Activated CD4-positive, alpha-beta T cell treated with anti-CD3 and anti-CD28 coated beads, Interleukin-2, amount 10 ng/mL, durations not matched to agents 24 days and 14 days (primary cell): ENCODE data around the gene CPXCR1. TPM values are rescaled to one million over a fixed set of nuclear protein-coding genes. Genes with fewer than 3 reads are reported as not detected.
"Not testable (repeated sequence)": the region's sequence is repeated elsewhere in the genome, so short reads cannot be mapped to it uniquely, and the experiment has no call there.

Experiments
- DNase-seq: peaks from one replicate; pipeline ENCODE4 v3.0.0; 2022
- H3K27ac Mint-ChIP-seq: one replicate; pipeline ENCODE4 v1.8.0; 2022; ENCODE audit warnings: mild to moderate bottlenecking, mixed read lengths
- H3K27me3 Mint-ChIP-seq: one replicate; pipeline ENCODE4 v1.8.0; 2022; ENCODE audit warnings: mixed read lengths
- H3K36me3 Mint-ChIP-seq: one replicate; pipeline ENCODE4 v1.8.0; 2022; ENCODE audit warnings: low read depth, mild to moderate bottlenecking, mixed read lengths
- H3K4me1 Mint-ChIP-seq: one replicate; pipeline ENCODE4 v1.8.0; 2021; ENCODE audit warnings: mixed read lengths
- H3K4me3 Mint-ChIP-seq: one replicate; pipeline ENCODE4 v1.8.0; 2022; ENCODE audit warnings: mild to moderate bottlenecking, moderate library complexity, mixed read lengths
- H3K9me3 Mint-ChIP-seq: one replicate; pipeline ENCODE4 v1.8.0; 2021; ENCODE audit warnings: mixed read lengths
- intact Hi-C: fragments of 100-400 bp; cut with micrococcal nuclease; formaldehyde crosslinking; loops from one replicate; pipeline ENCODE4 v1.15.1; 2023
- total RNA-seq: library from RNA; stranded (reverse); gene quantifications from 2 replicates; pipeline ENCODE4 v1.2.3, GENCODE V29; 2022

CPXCR1 gene
- not detected in 2 replicates for total RNA-seq

DNA sequence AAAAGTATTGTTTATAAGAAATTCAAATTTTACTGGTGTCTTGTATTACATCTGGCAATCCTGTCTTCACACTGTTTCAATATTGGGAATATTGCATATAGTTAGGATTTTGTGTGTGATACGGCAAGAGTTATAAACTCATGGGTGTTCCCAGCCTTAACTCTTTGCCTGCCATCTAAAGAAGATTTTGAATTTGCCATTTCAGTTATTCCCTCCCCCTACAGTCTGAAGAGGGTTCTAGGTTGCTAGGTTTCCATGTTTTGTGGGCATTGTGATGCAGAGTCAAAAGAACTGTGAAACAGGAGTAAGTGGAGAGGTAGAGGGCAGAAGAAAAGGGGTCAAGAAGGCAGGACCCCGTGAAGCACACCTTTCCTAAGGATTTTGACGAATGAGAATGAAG, at the start of gene CPXCR1:
TSS of gene CPXCR1 (plus strand) at position 301 of the 400 bp plus-strand sequence. CDS start 6,190 bp downstream, outside the sequence.
- DNase-seq: no peak
- H3K4me3 Mint-ChIP-seq: no peak within 1 kb of the TSS
- intact Hi-C loops: no loop called here
- H3K4me1 Mint-ChIP-seq: no peaks in the 10 kb centered on the region
- no peak within 1 kb of the TSS for H3K27ac Mint-ChIP-seq
- no peaks in the 10 kb centered on the region for H3K27me3 Mint-ChIP-seq
- H3K9me3 Mint-ChIP-seq: no peaks in the 10 kb centered on the region
- H3K36me3 Mint-ChIP-seq: no peaks in the 10 kb centered on the region

- intact Hi-C loops: no loop called here
- no peak for DNase-seq
- Mint-ChIP-seq H3K4me1 (no peaks in the 10 kb centered on the region), H3K9me3 (peaks cover 3% of the 10 kb centered on the region), H3K4me3 (no peak overlapping the region), H3K27ac (no peak overlapping the region), H3K36me3 (no peaks in the 10 kb centered on the region), H3K27me3 (no peaks in the 10 kb centered on the region)
Measured at GRCh38 chrX:88735835-88736234, 11.2 kb upstream of the CPXCR1 start.

GRCh38 chrX:88746215-88746614, 810 bp upstream of the CPXCR1 start:
- intact Hi-C loops: not testable (repeated sequence)

GRCh38 chrX:88752339-88752738, 5.3 kb downstream of the CPXCR1 start:
- intact Hi-C loops, H3K36me3 Mint-ChIP-seq, H3K27me3 Mint-ChIP-seq, H3K9me3 Mint-ChIP-seq, DNase-seq, H3K4me1 Mint-ChIP-seq, H3K27ac Mint-ChIP-seq, H3K4me3 Mint-ChIP-seq: not testable (repeated sequence)

More at GRCh38 chrX:88746215-88746614, 810 bp upstream of the CPXCR1 start:
- H3K4me3 Mint-ChIP-seq, H3K27me3 Mint-ChIP-seq, H3K36me3 Mint-ChIP-seq, H3K4me1 Mint-ChIP-seq, H3K27ac Mint-ChIP-seq, DNase-seq, H3K9me3 Mint-ChIP-seq: not testable (repeated sequence)

DNA sequence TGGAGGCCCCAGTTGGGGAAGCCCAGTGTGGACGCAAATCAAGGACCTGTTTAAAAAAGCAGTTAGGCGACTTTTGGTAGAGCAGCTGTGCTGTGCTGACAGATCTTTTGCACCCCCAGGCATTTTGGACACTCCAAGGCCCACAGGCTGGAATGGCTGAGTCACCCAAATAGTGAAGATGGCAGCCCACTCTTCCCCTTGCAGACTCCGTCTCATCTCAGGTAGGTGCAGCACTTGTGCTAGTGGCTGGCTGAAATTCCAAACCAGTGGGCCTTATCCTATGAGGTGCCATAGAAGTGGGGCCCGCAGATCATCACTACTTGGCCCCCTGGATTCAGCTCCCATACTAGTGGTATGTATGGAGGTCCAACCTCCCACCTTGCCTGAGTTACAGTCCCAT, 42.8 kb downstream of the CPXCR1 start:
- H3K27ac Mint-ChIP-seq: no peak overlapping the region
- H3K36me3 Mint-ChIP-seq: no peaks in the 10 kb centered on the region
- intact Hi-C loops: no loop called here
- no peaks in the 10 kb centered on the region for H3K4me1 Mint-ChIP-seq
- H3K27me3 Mint-ChIP-seq: no peaks in the 10 kb centered on the region
- H3K9me3 Mint-ChIP-seq: peaks cover 8% of the 10 kb centered on the region
- no peak for DNase-seq
- H3K4me3 Mint-ChIP-seq: no peak overlapping the region
